Vagina (tissue), 2 donors: Measurements from ENCODE around the gene GNAS-AS1. TPM values are rescaled to one million over a fixed set of nuclear protein-coding genes. Genes with fewer than 3 reads are reported as not detected.

Experiments
- DNase-seq, 2 donors: peaks; one replicate each; pipeline ENCODE4 v3.0.0-alpha.2; 2017; ENCODE audit errors: extremely low spot score in 2 of 2
- H3K27ac ChIP-seq: fragments of 200-600 bp; sonication (generic); one replicate; pipeline ENCODE4 v1.5.1; 2019
- H3K27me3 ChIP-seq: fragments of 200-600 bp; sonication (generic); one replicate; pipeline ENCODE4 v1.5.1; 2019
- H3K36me3 ChIP-seq, 2 donors: fragments of 200-600 bp; sonication (generic); one replicate each; pipeline ENCODE4 v1.5.1; 2017 to 2019
- H3K4me1 ChIP-seq: fragments of 200-600 bp; sonication (generic); one replicate; pipeline ENCODE4 v1.5.1; 2019
- H3K4me3 ChIP-seq, 2 donors: fragments of 200-600 bp; sonication (generic); 1 replicate in 1 of 2; 2 replicates in 1 of 2; pipeline ENCODE4 v1.5.1; 2016 to 2019
- H3K9me3 ChIP-seq: fragments of 200-600 bp; sonication (generic); one replicate; pipeline ENCODE4 v1.5.1; 2019
- POLR2A ChIP-seq, 2 donors: fragments of 450-650 bp; IDR thresholded peaks; one replicate each; pipeline ENCODE4 v1.6.1; 2017; ENCODE audit warnings: antibody characterized with exemption in 2 of 2, mild to moderate bottlenecking in 2 of 2, moderate library complexity in 2 of 2
- POLR2AphosphoS5 ChIP-seq, 2 donors: sonication (generic); formaldehyde crosslinking; IDR thresholded peaks; one replicate each; pipeline ENCODE4 v1.9.0; 2017; ENCODE audit warnings: antibody characterized with exemption in 2 of 2, mild to moderate bottlenecking in 2 of 2, low read depth in 1 of 2; ENCODE audit not compliant: insufficient read depth in 1 of 2
- intact Hi-C: fragments of 100-400 bp; cut with DNase I; formaldehyde crosslinking; loops from one replicate; pipeline ENCODE4 v1.15.1; 2023
- total RNA-seq: library from RNA; depleted of rRNA; stranded (reverse); fragments of >200 nt; gene quantifications from one replicate; pipeline ENCODE4 v1.2.3, GENCODE V29; 2016
- TF ChIP-seq, protein P1 (sequence below), 3 experiments: fragments of 450-650 bp in 2 of 3; fragments of 200-600 bp in 1 of 3; sonication (generic) in 1 of 3; IDR thresholded peaks; one replicate each; pipeline ENCODE4 v1.5.1; 2017 to 2019; ENCODE audit warnings: antibody characterized with exemption in 3 of 3, mild to moderate bottlenecking in 2 of 3, moderate library complexity in 2 of 3

Gene GNAS-AS1
- total RNA-seq, 1 donor from 2014 or later, result not detected

GRCh38 chr20:58854638-58855471, 4.2 kb upstream of the GNAS-AS1 start:
- H3K4me3 ChIP-seq, result peak overlapping the region; percentile 21 to 32
- no peak for TF ChIP-seq POLR2A (IDR thresholded peaks at IDR 0.05)
- H3K27me3 ChIP-seq, result peaks cover 3% of the 10 kb centered on the region
- H3K36me3 ChIP-seq, result no peaks in the 10 kb centered on the region
- H3K27ac ChIP-seq, result no peak overlapping the region
- intact Hi-C loops, result no loop called here
- no peak for DNase-seq
- H3K4me1 ChIP-seq, result peaks cover 38% of the 10 kb centered on the region
- no peaks in the 10 kb centered on the region for H3K9me3 ChIP-seq

- no peaks in the 10 kb centered on the region for H3K9me3 ChIP-seq
- H3K4me3 ChIP-seq, result peak overlapping the region; percentile 21 to 32
- DNase-seq, result no peak
- peaks cover 3% of the 10 kb centered on the region for H3K27me3 ChIP-seq
- peaks cover 38% of the 10 kb centered on the region for H3K4me1 ChIP-seq
- no peaks in the 10 kb centered on the region for H3K36me3 ChIP-seq
- H3K27ac ChIP-seq, result no peak overlapping the region
- no peak for TF ChIP-seq POLR2A (IDR thresholded peaks at IDR 0.05)
- TF ChIP-seq POLR2AphosphoS5 (IDR thresholded peaks at IDR 0.05; ENCODE audit: insufficient read depth in 1 of 2, low read depth in 1 of 2), result no peak
- TF ChIP-seq, protein P1, sequence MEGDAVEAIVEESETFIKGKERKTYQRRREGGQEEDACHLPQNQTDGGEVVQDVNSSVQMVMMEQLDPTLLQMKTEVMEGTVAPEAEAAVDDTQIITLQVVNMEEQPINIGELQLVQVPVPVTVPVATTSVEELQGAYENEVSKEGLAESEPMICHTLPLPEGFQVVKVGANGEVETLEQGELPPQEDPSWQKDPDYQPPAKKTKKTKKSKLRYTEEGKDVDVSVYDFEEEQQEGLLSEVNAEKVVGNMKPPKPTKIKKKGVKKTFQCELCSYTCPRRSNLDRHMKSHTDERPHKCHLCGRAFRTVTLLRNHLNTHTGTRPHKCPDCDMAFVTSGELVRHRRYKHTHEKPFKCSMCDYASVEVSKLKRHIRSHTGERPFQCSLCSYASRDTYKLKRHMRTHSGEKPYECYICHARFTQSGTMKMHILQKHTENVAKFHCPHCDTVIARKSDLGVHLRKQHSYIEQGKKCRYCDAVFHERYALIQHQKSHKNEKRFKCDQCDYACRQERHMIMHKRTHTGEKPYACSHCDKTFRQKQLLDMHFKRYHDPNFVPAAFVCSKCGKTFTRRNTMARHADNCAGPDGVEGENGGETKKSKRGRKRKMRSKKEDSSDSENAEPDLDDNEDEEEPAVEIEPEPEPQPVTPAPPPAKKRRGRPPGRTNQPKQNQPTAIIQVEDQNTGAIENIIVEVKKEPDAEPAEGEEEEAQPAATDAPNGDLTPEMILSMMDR (IDR thresholded peaks at IDR 0.05), result no peak
- intact Hi-C loops, result no loop called here
These were observed 3.4 kb upstream of the GNAS-AS1 start for GRCh38 chr20:58853976-58854637.

DNA sequence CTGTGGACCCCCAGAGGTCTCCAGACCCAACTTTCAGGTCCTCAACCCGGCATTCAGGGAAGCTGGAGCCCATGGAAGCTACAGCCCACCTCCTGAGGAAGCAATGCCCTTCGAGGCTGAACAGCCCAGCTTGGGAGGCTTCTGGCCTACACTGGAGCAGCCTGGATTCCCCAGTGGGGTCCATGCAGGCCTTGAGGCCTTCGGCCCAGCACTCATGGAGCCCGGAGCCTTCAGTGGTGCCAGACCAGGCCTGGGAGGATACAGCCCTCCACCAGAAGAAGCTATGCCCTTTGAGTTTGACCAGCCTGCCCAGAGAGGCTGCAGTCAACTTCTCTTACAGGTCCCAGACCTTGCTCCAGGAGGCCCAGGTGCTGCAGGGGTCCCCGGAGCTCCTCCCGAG, 2.8 kb upstream of the GNAS-AS1 start:
- no peak overlapping the region for H3K4me3 ChIP-seq
- no peak for TF ChIP-seq POLR2A (IDR thresholded peaks at IDR 0.05)
- no peak for TF ChIP-seq POLR2AphosphoS5 (IDR thresholded peaks at IDR 0.05; ENCODE audit: insufficient read depth in 1 of 2, low read depth in 1 of 2)
- TF ChIP-seq, protein P1 (IDR thresholded peaks at IDR 0.05), result no peak
- intact Hi-C loops, result no loop called here
- H3K27ac ChIP-seq, result no peak overlapping the region
- H3K9me3 ChIP-seq, result no peaks in the 10 kb centered on the region
- no peaks in the 10 kb centered on the region for H3K36me3 ChIP-seq
- no peak for DNase-seq
- peaks cover 38% of the 10 kb centered on the region for H3K4me1 ChIP-seq
- peaks cover 3% of the 10 kb centered on the region for H3K27me3 ChIP-seq

DNA sequence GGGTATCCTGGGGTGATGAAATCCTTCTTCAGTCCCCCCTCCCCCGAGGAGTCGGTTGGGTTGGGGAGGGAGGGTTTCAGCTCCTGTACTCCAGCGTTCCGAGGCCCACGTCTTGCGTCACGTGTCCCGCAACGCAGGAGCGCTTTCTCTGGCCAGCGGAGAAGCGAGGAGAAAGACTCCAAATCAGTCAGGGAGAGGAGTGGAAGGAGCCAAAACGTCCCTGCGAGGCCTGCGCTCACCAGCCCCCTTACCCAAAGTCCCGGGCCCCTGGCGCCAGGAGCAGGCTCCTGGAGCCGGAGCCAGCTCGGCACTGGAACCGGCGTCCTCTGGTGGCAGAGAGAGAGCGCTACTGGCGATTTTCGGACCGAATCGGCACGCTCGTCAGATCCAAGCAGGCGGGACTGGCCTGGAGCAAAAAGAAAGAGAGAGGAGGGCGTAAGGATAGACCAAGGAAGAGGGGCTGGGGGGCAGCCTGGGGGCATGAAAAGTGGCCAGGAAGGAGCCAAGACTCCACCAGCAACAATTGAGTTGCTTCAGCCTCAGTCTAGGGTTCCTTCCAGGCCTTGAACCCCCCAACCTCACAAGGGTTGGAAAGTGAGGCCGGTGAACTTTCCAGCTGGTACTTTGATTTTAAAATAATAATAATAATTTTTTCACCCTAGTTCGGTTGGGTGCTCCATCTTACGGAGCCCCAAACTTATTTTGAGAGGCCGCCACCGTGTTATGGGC, 2.0 kb upstream of the GNAS-AS1 start, which contains the start of gene GNAS:
GNAS (plus strand) TSS at position 174 of the 729 bp plus-strand sequence.
- no peak within 1 kb of the TSS for H3K27ac ChIP-seq
- intact Hi-C loops, result no loop called here
- H3K27me3 ChIP-seq, result peaks cover 3% of the 10 kb centered on the region
- H3K4me1 ChIP-seq, result peaks cover 38% of the 10 kb centered on the region
- H3K36me3 ChIP-seq, result no peaks in the 10 kb centered on the region
- no peaks in the 10 kb centered on the region for H3K9me3 ChIP-seq
- peak within 1 kb of the TSS; percentile 45 to 47 for H3K4me3 ChIP-seq
- no peak for DNase-seq
- TF ChIP-seq, protein P1 (IDR thresholded peaks at IDR 0.05), result peak in 1 of 3 experiments; percentile 35
- no peak for TF ChIP-seq POLR2A (IDR thresholded peaks at IDR 0.05)

- TF ChIP-seq POLR2AphosphoS5 (IDR thresholded peaks at IDR 0.05; ENCODE audit: insufficient read depth in 1 of 2, low read depth in 1 of 2) (no peak), POLR2A (IDR thresholded peaks at IDR 0.05) (no peak)
- TF ChIP-seq, protein P1 (IDR thresholded peaks at IDR 0.05), result no peak
- Histone ChIP-seq H3K9me3 (no peaks in the 10 kb centered on the region), H3K27ac (no peak overlapping the region), H3K36me3 (no peaks in the 10 kb centered on the region), H3K4me3 (peak overlapping the region; percentile 38 to 47), H3K27me3 (peaks cover 3% of the 10 kb centered on the region), H3K4me1 (peaks cover 38% of the 10 kb centered on the region)
- intact Hi-C loops, result no loop called here
- DNase-seq, result no peak
These were observed 1.3 kb upstream of the GNAS-AS1 start for GRCh38 chr20:58851969-58852458.
